HG03469 (cell line): ENCODE measurements around the gene FAM149A.
A peak's percentile ranks its signal among the peaks of the same experiment; 100 is the strongest.

Experiments used
- ATAC-seq: cut with Tn5 transposase; IDR thresholded peaks from one replicate; pipeline ENCODE4 v1.9.1; 2021; ENCODE audit warnings: mild to moderate bottlenecking, moderate library complexity, moderate number of reproducible peaks; ENCODE audit not compliant: unreplicated experiment

The FAM149A gene

DNA sequence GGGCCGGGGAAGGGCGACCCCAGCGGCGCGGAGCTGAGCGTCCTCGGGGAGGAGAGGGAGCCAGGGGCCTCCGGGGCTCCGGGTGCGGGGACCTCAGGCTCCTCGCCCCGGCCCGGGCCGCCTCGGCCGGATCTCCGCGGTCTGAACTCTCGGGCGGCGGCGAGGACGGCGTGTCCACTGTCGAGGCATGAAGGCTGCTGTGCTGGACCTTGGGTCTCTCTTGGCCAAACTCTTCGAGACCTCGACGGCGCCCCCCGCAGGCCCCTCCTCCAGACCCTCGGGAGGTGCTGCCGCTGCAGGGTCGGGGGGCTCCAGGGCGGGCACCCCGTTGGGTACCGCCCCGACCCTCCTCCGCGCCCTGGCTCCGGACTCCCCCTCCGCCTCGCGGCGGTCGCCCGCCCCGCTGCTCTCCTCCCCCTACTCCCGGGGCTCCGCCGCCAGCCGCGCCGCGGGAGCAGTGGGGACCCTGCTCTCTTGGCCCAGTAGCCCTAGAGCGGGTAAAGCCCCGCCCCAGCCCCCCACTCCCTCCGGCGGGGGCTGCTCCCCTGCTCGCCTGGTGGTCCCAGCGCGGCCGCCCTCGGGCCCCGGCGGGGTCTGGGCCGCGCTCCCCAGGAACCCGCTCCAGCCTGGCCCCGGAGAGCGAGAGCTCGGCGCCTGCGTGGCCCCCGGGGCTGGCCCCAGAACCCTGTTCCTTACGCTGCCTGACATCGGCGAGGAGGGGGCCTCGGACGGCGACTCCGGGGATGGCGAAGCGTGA, 564 bp downstream of the FAM149A start:
- ATAC-seq, result no peak

DNA sequence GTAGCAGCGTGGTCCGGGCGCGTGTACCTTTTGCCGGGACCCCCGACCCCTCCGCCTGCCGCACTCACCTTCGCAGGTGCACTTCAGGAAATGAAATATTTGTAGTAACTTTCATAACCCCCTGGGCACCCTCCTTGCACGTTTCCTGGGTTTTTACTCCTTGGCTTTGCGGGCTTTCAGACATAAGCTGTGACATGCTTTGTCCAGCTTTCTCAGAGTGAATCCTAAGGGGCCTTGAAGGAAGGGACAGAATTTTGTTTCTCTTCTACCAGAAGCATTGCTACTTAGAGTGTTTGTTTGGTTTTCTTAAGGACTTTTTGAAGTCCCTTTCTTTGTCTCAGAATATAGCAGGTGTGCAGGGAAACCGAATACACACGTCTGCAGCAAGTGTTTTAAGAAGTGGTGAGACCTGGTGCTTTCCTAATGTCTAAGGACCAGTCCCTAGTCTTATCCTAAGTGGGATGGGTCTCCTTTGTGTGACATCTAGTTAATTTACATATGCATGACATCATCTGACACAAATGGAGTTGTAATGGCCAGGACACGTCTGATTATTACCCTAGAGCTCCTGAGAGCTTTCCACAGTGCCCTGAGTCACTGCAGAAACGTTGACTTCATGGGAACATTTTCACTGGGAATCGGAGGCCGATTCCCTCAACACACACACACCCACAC, 1.3 kb downstream of the FAM149A start:
- ATAC-seq, result no peak

DNA sequence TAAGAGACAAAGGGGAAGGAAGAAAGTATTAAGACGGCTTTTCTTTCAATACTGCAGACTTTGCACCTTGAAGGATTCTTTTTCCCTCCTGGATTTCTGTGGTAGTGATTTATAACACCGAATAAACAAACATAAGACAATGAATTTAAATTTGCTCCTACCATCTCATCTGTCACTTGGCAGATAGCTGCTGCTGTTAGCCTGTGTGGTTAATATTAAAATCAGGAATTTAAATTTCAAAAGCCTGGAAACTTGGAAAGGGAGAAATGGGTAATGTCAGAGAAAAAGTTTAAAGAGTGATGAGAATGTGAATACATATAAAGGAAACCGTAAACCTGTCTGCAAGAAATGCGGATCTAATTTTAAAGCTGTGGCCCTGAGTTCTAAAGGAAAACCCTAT, 3.4 kb downstream of the FAM149A start:
- ATAC-seq, result no peak

DNA sequence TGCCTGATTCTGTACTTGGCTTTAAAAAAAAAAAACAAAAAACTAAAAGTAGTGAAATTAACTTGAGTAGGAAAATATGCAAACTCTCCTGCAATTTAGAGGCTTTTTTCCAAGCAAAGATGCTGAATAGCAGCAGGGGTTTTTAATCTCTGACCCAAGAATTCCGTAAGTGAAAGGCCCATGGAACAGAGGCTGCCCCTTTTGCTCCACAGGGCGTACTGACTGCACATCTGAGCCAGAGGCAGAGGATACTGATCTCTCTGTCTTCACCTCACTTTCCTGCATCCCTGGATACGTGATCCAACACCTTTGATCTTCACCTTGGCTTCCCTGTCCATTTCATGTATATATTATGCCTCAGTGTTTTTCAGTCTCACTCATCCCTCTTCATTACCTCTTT, 3.9 kb downstream of the FAM149A start:
- no peak for ATAC-seq

DNA sequence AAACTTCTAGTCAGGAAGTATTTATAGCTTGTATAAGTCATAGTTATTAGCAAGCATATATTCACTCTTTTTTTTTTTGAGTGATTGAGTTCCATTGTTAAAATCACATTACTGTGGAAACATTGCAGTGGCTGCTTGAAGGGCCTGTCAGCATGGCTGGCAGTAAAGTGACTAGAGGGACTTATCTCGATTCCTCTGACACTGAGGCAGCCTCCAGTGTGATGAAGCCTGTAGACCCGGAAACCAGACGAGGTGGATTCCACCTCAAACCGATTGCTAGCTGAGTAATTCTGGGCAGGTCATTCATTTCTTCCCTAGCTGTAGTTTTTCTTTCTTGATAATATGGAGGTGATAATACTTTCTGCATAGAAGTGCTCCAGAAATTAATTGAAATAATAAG, 4.7 kb downstream of the FAM149A start:
- no peak for ATAC-seq

DNA sequence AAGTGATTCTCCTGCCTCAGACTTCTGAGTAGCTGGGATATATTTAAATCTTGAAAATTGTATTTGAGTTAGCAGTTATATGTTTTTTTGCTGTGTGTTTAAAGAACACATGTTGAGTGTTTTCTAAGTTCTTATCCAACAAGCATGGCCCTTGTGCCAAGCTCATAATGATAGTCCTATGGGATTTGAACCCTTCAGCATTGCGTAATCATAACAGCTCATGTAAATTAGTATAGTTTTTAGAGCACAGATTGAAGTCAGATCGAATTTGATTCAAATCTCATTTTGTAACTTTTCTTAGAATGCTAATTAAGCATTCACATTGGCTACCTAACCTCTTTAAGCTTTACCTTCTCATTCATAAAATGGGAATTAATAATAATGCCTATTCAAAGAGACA, 12.2 kb downstream of the FAM149A start:
- no peak for ATAC-seq

DNA sequence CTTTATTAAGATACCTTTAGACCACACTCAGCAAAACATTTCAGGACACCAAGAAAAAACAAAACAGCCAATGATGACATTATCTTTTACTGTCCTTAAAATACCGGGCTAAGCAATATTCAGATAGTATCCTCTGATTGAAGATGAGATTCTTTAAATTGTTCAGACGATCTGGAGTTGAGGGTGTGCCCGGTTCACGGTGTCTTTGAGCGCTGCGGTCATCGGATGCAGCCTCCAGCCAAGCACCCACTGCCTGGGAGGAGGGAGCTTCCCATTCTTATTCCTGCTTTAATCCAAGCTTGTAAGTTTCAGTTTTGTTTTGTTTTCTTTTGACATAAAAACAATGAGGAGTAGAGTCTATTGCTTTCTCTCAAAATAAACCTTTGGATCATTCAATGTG, 14.1 kb downstream of the FAM149A start:
- no peak for ATAC-seq

DNA sequence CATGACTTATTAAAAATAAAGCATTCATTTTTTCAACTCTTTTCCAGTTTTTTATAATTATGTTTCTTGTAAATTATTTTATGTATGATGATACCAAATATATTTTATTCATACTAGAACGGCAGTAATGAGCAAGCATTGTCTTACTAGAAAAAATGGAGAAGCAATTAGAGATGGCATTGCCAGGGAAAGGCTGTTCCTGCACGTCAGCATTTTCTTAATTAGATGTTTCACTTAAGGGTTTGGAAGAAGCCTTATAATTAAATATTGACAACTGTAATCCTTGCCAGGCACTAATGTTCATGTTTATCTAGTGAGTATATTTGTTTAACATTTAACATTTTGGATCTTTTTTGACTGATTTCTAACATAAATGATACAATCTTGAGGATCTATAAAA, 16.6 kb downstream of the FAM149A start:
- ATAC-seq, result no peak

DNA sequence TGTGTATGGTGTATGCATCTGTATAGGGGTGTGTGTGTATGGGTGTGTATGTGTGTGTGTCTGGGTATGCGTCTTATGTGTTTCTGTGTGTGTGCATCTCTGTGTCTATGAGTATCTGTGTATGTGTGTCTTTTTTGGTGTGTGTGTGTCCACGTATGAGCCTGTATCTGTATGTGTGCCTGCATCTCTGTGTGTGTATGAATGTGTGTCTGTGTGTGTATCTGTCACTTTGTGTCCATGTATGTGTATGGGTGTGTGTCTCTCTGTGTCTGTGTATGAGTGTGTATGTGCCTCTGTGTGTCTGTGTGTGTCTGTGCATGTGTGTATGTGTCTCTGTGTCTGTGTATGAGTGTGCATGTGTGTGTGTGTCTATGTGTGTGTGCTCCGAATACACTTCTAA, 24.3 kb downstream of the FAM149A start:
- ATAC-seq, result no peak

DNA sequence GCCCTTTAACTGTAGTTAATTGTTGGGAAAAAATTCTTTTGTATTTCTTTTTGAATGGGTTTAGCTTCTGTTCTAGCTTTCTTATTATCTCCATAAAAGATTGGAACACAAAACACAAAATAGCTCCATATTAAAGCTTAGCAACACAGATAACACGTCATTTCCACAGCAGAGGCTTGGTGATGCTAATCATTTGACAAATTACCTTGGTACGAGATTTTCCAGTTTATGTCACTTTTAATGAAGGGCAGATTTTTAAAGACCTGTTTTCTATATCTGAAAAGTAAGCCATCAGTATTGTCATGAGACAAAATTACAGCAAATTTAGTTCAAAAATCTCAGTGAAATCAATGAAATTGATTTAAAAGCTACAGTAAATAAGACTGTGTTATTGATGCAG, 27.4 kb downstream of the FAM149A start:
- no peak for ATAC-seq

DNA sequence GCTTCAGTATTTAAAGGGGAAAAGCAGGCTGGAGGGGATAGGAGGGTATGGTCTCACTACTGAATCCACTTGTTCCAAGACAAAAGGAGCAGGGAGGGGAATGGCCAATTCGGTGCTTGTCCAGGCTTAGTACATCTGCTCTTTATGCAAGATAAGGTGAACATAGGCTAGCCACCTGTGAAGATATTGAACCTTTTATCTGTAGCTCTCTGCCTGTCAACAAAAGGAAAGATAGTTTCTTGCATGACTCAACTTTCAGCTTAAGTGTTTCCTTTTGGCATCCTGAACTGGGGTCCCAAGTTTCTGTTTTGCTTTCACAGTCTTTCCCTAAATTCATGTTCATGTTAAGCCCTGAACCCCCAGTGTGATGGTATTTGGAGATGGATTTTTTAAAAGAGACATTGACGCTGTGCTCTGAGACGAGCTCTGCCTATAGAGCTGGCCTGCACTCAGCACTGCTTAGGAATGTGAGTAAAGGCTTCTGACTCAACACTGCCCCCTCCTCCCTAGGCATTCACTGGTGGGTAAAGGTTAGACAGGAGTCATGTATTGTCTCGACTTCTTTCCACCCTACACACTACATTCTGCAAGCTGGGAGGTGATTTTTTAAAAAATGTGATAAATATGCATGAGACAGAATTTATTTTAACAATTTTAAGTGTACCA, 28.2 kb downstream of the FAM149A start:
- ATAC-seq, result no peak

DNA sequence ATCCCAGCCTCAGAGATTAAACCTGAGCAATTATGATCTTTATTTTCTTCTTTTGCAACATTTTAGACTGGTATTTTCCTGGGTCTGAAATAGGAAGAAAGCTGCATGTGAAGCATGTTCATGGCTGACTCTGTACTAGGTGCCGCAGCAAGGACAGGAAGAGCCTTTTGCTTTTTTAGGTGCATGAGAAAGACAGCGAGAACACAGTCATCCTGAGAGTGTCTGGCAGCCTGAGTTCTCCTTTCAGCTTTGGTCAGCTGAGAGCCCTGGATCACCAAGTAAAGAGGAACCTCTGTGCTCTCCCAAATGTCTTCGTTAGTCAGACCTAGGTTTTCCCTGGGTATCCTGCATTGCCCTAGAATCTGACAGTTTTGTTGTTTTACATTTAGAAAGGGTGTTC, 29.8 kb downstream of the FAM149A start:
- ATAC-seq, result peak; percentile 99

DNA sequence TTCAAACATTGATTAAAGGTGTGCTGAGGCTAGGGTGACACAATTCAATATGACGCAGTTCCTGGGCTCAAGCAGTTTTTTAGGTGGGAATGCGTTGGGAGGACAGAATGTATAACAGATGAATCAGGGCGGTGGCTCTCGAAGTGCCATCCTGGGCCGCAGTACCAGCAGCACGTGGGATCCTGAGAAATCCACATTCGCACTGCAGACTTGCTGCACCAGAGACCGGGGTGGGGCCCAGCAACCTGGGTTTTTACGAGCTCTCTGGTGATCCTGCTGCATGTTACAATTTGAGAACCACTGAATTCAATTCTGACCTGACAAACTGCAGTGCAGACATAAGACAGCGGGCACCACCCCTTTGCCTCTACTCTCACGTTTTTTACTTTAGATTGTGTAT, 30.4 kb downstream of the FAM149A start:
- ATAC-seq, result no peak

DNA sequence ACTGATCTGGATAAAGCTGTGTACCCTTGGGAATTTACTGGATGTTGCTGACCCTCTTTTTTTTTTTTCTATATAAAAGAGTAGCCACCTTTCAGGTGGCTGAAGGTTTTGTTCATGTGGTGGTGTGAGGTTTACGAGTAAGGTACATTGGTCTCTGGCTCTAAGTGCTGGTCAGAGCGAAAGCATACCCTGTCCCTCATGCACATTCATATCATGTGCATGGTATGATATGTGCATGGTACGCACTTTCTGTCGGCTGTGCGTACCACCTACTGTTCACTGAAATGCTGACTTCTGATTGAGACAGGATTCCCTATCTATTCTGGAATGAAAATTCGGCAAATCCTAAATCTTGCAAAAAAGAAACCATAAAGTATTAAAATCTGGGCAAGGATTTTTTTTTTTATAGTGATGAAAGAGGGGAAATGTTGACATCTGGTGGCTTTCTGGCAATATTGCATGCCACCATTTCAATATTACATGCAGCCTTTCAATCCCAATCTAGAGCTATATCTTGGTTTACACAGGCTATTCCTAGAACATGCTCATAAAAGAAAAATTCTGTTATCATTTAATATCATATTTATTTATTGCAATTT, 32.8 kb downstream of the FAM149A start:
- peak; percentile 35 for ATAC-seq

DNA sequence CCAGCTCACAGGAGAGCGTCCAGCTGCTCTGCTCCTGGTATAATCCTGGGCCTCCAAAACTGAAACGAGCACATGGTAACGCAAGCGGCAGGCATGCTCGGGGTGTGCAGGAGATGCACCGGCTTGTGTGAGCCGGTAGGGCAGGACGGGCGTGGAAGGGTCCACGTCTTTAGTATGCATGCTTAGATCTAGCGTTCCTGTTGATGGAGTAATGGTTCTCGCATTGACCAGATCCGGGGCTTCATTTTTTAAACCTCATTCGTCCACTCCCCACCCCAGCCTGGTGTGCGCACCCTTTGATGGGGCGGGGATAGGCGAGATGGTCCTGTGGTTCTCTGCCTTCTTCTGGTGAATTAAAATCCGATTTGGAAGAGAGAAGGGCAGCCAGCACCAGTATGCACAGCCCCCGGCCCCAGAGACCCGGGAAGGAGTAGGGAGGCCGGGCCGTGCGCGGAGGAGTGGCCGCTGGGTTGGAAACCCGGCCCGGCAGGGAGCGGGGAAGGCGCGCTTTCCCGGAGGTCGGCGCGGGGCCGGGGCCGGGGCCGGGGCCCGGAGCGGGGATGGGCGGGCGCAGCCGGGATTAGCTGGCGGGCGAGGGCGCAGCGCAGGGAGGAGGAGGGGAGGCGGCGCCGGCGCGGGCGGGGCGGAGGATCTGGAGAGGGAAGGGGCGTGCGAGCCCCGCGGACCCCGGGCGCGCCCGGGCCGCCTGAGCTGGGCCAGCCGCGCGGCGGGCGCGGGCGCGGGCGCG, 39.9 kb downstream of the FAM149A start:
- no peak for ATAC-seq

DNA sequence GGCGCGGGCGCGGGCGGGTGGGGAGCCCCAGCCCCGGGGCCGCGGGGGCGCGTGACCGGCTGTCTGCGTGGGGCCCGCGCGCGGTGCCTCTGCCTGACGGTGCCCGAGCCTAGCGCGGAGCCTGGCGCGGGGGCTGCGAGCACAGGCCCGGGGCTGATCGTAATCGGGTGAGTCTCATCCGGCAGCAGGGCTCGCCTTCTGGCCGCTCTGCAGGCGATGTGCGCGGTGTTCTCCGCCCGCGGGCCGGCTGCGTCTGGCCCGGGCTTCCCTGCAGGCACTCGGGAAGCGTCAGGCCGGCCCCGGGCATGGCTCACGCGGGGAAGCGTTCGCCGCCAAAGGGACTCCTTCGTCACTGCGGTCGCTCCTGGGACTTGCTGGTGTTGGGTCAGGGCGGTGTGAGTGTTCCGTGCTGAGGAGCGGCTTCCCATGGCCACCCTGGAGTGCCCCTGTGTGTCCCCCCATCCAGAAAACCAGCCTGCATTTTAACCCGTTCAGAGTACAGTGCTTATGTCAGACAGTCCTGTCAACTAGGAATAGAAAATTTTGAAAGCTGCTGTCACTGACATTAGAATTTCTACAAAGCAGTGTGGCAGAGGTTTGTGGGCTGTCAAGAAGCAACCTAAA, 40.6 kb downstream of the FAM149A start:
- no peak for ATAC-seq

DNA sequence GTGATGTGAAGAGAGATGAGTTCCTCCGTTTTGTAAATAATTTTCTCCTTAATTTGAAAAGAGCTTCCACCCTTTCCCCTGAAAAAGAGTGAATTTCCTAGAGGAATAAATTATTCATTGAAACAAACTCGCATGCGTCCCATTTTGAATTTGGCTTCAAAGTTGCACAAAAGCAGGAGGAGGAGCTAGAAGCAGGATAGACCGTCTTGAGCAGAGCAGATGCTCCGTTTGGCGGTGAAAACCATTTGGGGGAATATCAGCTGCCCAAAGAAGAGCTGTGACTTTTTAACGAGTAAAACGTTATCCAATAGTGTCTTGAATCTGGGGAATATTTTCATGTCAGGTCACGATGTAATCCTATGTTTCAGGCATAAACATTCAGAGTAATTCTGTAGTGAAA, 42.0 kb downstream of the FAM149A start:
- ATAC-seq, result no peak

DNA sequence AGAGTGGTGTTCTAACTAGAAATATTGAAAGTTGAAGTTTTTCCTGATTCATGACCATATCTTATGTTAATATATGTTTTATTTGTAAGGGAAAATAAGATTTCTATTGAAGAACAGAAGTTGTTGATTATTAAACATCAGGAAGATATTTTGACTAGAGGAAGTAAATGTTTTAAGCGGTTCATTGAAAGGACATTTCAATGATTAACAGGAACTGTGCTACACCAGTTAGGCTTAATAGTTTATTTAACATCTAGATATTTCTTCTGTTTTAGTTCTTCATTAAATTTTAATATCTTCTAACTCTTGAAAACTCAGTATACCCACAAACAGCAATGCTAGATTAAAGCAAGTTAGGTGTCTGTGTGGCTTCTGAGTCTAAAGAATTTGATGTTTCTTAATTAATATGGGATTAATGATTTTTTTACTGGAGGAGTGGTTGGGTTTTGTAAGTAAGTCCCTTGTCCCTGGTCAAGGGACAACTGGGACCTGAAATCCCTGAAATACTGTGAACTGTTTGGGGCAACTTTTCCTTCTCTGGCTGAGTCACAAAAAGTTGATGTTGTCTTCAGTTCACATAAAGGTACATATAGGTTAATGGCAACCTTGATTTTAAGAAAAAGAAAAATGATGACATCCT, 44.0 kb downstream of the FAM149A start:
- ATAC-seq, result no peak

DNA sequence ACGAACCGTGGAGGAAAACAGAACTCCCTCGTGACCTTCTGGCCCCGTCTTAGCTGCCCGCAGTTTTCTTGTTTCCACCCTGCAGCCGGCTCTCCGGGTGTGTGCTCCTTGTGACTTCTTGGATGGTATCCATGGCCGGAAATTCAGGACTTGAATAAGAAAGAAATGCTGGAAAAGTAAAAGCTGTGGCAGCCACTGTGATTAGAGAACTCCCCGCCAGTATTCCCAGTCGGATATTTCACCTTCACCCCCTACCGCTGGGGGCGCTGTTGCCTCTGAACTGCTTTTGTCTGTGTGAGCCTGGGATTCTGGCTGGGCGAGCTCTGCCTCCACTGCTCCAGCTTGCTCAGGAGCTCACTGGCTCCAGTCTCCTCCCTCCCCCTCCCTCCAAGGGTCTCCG, 45.4 kb downstream of the FAM149A start:
- no peak for ATAC-seq

DNA sequence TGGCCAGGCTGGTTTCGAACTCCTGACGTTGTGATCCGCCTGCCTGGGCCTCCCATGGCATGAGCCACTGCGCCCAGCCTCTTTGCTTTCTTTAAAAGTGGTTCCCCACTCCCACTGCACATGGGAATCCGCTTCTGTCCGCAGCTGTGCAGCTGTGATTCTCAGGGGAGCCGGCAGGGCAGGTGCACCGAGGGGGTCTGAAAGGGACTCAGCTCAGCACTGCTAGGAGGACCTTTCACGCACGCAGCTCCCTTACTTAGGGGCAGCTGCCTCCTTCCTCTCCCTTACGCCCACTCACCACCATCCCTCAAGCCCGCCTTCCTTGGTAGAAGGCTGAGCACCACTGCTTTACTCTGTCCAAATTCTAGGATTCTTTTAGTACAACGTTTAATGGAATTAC, 46.4 kb downstream of the FAM149A start:
- no peak for ATAC-seq
